LNCAP (cell line): ENCODE measurements around the gene CTNNB1.

Source experiments
- CTCF ChIP-seq: fragments of 450-650 bp; IDR thresholded peaks from 2 replicates; pipeline ENCODE4 v1.5.1; 2017; ENCODE audit warnings: mild to moderate bottlenecking

CTNNB1 gene

GRCh38 chr3:41198950-41199865 lies at the start of gene CTNNB1:
CTNNB1 (plus strand) TSS chr3:41199505; CDS start chr3:41224069, 24,564 bp downstream.
- no peak for TF ChIP-seq CTCF

GRCh38 chr3:41155834-41156233 lies 43.5 kb upstream of the CTNNB1 start:
- TF ChIP-seq CTCF: no peak

- no peak for TF ChIP-seq CTCF
These were observed 40.4 kb upstream of the CTNNB1 start for GRCh38 chr3:41158947-41159346.

GRCh38 chr3:41159588-41160189 lies 39.6 kb upstream of the CTNNB1 start:
- no peak for TF ChIP-seq CTCF

- no peak for TF ChIP-seq CTCF
These were observed 36.8 kb upstream of the CTNNB1 start for GRCh38 chr3:41162541-41162940.

- no peak for TF ChIP-seq CTCF
These were observed 36.3 kb upstream of the CTNNB1 start for GRCh38 chr3:41163006-41163405.

- no peak for TF ChIP-seq CTCF
These were observed 35.9 kb upstream of the CTNNB1 start for GRCh38 chr3:41163421-41163820.
